Keratinocyte (primary cell): Measurements from ENCODE around the gene CAMKK2. TPM values are rescaled to one million over a fixed set of nuclear protein-coding genes. Genes with fewer than 3 reads are reported as not detected.

Source experiments
- DNase-seq: peaks from one replicate; pipeline ENCODE4 v3.0.0-alpha.2; 2011; ENCODE audit warnings: low read depth, missing footprints, low spot score
- FAIRE-seq: peaks from 2 replicates; lab custom pipeline; 2011; peaks lifted over from hg19 to GRCh38; lab: Jason Lieb, UNC
- H2AFZ ChIP-seq: 2 replicates; pipeline ENCODE4 v1.6.0; 2012; ENCODE audit warnings: low read length, control low read depth, inconsistent platforms; ENCODE audit not compliant: control insufficient read depth
- H3K27ac ChIP-seq: 2 replicates; pipeline ENCODE4 v1.5.1; 2011; ENCODE audit warnings: low read length; ENCODE audit not compliant: control insufficient read depth, insufficient read depth
- H3K27me3 ChIP-seq: 3 replicates; pipeline ENCODE4 v1.6.0; 2011; ENCODE audit warnings: low read length; ENCODE audit not compliant: control insufficient read depth, insufficient read depth; ENCODE audit errors: extremely low read depth
- H3K36me3 ChIP-seq, 2 experiments: 2 replicates in 1 of 2; 3 replicates in 1 of 2; pipeline ENCODE4 v1.5.1; 2011; ENCODE audit warnings: low read length in 2 of 2, mild to moderate bottlenecking in 1 of 2; ENCODE audit not compliant: control insufficient read depth in 2 of 2, insufficient read depth in 2 of 2; ENCODE audit errors: extremely low read depth in 1 of 2
- H3K4me1 ChIP-seq: 3 replicates; pipeline ENCODE4 v1.5.1; 2011; ENCODE audit warnings: low read length; ENCODE audit not compliant: control insufficient read depth, insufficient read depth; ENCODE audit errors: extremely low read depth
- H3K4me2 ChIP-seq: 3 replicates; pipeline ENCODE4 v1.6.0; 2011; ENCODE audit warnings: low read depth, low read length; ENCODE audit not compliant: control insufficient read depth, insufficient read depth; ENCODE audit errors: extremely low read depth
- H3K4me3 ChIP-seq, 3 experiments: fragments of 200-600 bp in 1 of 3; sonication (generic) in 1 of 3; 2 replicates in 2 of 3; 3 replicates in 1 of 3; pipeline ENCODE4 v1.5.1; 2011 to 2016; ENCODE audit warnings: low read length in 3 of 3, mild to moderate bottlenecking in 3 of 3, control low read depth in 2 of 3, inconsistent platforms in 1 of 3, low read depth in 1 of 3, mixed read lengths in 1 of 3, mixed run types in 1 of 3, moderate library complexity in 1 of 3; ENCODE audit not compliant: control insufficient read depth in 2 of 3, insufficient read depth in 2 of 3; ENCODE audit errors: extremely low read depth in 1 of 3
- H3K79me2 ChIP-seq: 2 replicates; pipeline ENCODE4 v1.6.0; 2012; ENCODE audit warnings: low read length; ENCODE audit not compliant: control insufficient read depth, insufficient read depth
- H3K9ac ChIP-seq: 3 replicates; pipeline ENCODE4 v1.6.0; 2011; ENCODE audit warnings: low read length; ENCODE audit not compliant: control insufficient read depth, insufficient read depth; ENCODE audit errors: extremely low read depth
- H3K9me1 ChIP-seq: 3 replicates; pipeline ENCODE4 v1.6.0; 2011; ENCODE audit warnings: low read length; ENCODE audit not compliant: control insufficient read depth, insufficient read depth; ENCODE audit errors: extremely low read depth
- H3K9me3 ChIP-seq: 2 replicates; pipeline ENCODE4 v1.5.1; 2012; ENCODE audit warnings: low read depth, low read length; ENCODE audit not compliant: control insufficient read depth
- H4K20me1 ChIP-seq: 3 replicates; pipeline ENCODE4 v1.6.0; 2011; ENCODE audit warnings: low read length; ENCODE audit not compliant: control insufficient read depth, insufficient read depth; ENCODE audit errors: extremely low read depth
- EZH2 ChIP-seq: IDR thresholded peaks from one replicate; pipeline ENCODE4 v1.6.1; 2012; ENCODE audit warnings: inconsistent platforms, mild to moderate bottlenecking, low read length, moderate library complexity
- dilution Hi-C: fragments of 300-500 bp; cut with MboI; formaldehyde crosslinking; loops from one replicate; pipeline ENCODE4 v1.7.0; 2020; ENCODE audit warnings: low sequenced_read_pairs; ENCODE audit not compliant: extremely low pct_ligation_motif_present
- polyA plus RNA-seq, 5 experiments: library from polyadenylated mRNA; depleted of rRNA in 3 of 5; stranded (reverse) in 3 of 5; stranded (forward) in 1 of 5; unstranded in 1 of 5; fragments of >200 nt; gene quantifications; 1 replicate in 1 of 5; 2 replicates in 3 of 5; 3 replicates in 1 of 5; pipeline versions ENCODE4 v1.2.1 to v1.2.3, GENCODE V29; 2011 to 2012; ENCODE audit warnings: missing spikeins in 2 of 5, low read depth in 1 of 5, low replicate concordance in 1 of 5
- TF ChIP-seq, protein P1 (sequence below), 3 experiments: IDR thresholded peaks in 1 of 3; conservative IDR thresholded peaks in 1 of 3; optimal IDR thresholded peaks in 1 of 3; 2 replicates in 2 of 3; 3 replicates in 1 of 3; pipeline versions ENCODE3 to v1.5.1; 2011; ENCODE audit warnings: low read length in 3 of 3, mild to moderate bottlenecking in 3 of 3, moderate library complexity in 2 of 3, control low read depth in 1 of 3, inconsistent platforms in 1 of 3; ENCODE audit not compliant: insufficient read depth in 2 of 3; ENCODE audit errors: extremely low read depth in 1 of 3

Gene CAMKK2
- polyA plus RNA-seq, 1 donor (not counting 4 experiments of a cell fraction or from before 2014, with no cell fraction given): 18.6 TPM

DNA sequence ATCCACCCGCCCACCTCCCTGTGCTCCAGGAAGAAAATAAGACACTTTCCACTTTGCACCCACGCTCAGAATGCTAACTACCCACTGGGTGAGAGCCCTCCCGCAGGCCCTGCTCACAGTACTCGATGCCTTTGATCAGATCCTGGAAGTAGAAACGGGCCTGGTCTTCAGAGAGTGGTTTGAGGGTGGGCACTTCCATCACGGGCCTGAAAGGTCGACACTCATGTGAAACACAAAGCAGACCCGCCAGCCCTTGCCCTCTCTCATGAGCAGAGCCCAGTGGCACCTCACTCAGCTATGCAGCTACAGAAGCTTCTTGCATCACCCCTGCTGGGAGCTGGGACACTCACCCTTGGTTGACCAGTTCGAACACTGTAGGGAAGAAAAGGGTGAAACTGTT lies 41.1 kb downstream of the CAMKK2 start:
- H4K20me1 ChIP-seq: no peaks in the 10 kb centered on the region
- H2AFZ ChIP-seq: no peak overlapping the region
- no peak overlapping the region for H3K4me2 ChIP-seq
- H3K27me3 ChIP-seq: no peaks in the 10 kb centered on the region
- DNase-seq: no peak
- H3K9me1 ChIP-seq: no peaks in the 10 kb centered on the region
- no peak for TF ChIP-seq EZH2
- TF ChIP-seq, protein P1, sequence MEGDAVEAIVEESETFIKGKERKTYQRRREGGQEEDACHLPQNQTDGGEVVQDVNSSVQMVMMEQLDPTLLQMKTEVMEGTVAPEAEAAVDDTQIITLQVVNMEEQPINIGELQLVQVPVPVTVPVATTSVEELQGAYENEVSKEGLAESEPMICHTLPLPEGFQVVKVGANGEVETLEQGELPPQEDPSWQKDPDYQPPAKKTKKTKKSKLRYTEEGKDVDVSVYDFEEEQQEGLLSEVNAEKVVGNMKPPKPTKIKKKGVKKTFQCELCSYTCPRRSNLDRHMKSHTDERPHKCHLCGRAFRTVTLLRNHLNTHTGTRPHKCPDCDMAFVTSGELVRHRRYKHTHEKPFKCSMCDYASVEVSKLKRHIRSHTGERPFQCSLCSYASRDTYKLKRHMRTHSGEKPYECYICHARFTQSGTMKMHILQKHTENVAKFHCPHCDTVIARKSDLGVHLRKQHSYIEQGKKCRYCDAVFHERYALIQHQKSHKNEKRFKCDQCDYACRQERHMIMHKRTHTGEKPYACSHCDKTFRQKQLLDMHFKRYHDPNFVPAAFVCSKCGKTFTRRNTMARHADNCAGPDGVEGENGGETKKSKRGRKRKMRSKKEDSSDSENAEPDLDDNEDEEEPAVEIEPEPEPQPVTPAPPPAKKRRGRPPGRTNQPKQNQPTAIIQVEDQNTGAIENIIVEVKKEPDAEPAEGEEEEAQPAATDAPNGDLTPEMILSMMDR (optimal IDR thresholded peaks at IDR 0.05 in 1 of 3, IDR thresholded peaks at IDR 0.05 in 1 of 3, conservative IDR thresholded peaks at IDR 0.05 in 1 of 3; ENCODE audit: extremely low read depth in 1 of 3, insufficient read depth in 2 of 3, low read length in 3 of 3): no peak
- no peaks in the 10 kb centered on the region for H3K79me2 ChIP-seq
- peaks cover 17 to 34% of the 10 kb centered on the region in 2 experiments for H3K36me3 ChIP-seq
- H3K9ac ChIP-seq: no peak overlapping the region
- H3K4me3 ChIP-seq: no peak overlapping the region
- no peaks in the 10 kb centered on the region for H3K4me1 ChIP-seq
- FAIRE-seq: no peak
- no peaks in the 10 kb centered on the region for H3K9me3 ChIP-seq
- no peak overlapping the region for H3K27ac ChIP-seq
- dilution Hi-C loops: no loop called here

DNA sequence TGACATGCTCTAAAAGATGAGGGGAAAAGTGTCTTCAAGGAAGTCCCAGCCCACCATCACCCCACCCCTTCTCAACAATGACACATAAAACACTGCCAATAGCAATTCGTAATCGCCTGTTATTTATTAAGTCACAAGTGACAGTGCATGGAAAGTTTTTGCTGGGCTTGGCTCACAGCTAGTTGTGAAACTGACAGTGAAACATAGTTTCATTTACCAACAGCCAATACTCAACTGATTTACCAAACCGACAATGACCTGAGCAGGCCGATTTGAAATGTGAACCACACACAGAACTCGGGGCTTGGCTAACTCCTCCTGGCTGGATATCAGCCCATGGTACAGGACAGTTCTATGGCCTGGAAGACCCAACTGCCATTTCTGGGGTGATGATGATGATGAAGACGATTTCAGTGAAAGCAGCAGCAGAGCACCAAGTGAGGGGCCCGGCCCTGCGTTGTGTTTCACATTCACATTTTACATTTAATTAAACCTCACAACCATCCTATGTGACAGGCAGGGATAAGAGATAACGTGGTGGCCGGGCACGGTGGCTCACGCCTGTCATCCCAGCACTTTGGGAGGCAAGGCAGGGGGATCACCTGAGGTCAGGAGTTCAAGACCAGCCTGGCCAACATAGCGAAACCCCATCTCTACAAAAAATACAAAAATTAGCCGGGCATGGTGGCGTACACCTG lies 42.7 kb downstream of the CAMKK2 start:
- Histone ChIP-seq H3K9me3 (no peaks in the 10 kb centered on the region), H3K79me2 (no peaks in the 10 kb centered on the region), H3K36me3 (peaks cover 20 to 40% of the 10 kb centered on the region in 2 experiments), H2AFZ (no peak overlapping the region), H3K9me1 (no peaks in the 10 kb centered on the region), H4K20me1 (no peaks in the 10 kb centered on the region), H3K4me1 (no peaks in the 10 kb centered on the region), H3K4me2 (no peak overlapping the region), H3K4me3 (no peak overlapping the region), H3K27me3 (no peaks in the 10 kb centered on the region), H3K9ac (no peak overlapping the region), H3K27ac (no peak overlapping the region)
- FAIRE-seq (no peak), DNase-seq (no peak)
- TF ChIP-seq, protein P1 (optimal IDR thresholded peaks at IDR 0.05 in 1 of 3, IDR thresholded peaks at IDR 0.05 in 1 of 3, conservative IDR thresholded peaks at IDR 0.05 in 1 of 3; ENCODE audit: extremely low read depth in 1 of 3, insufficient read depth in 2 of 3, low read length in 3 of 3): no peak
- TF ChIP-seq EZH2: no peak
- dilution Hi-C loops: no loop called here
